Measurements from ENCODE around the gene NLRC5. TPM values are rescaled to one million over a fixed set of nuclear protein-coding genes. Genes with fewer than 3 reads are reported as not detected.

The NLRC5 gene
- total RNA-seq, 3 donors from 2014 or later = 18.4 to 34.4 (median 24.1) TPM

GRCh38 chr16:56994311-56994710, 5.0 kb downstream of the NLRC5 start:
- H3K4me3 ChIP-seq = no peak overlapping the region
- no peaks in the 10 kb centered on the region for H3K36me3 ChIP-seq
- intact Hi-C loops (cut with DNase I; ENCODE audit: low total_unique reads) = no loop called here
- no peak for DNase-seq (ENCODE audit: low spot score in 2 of 2)
- H3K27me3 ChIP-seq = no peaks in the 10 kb centered on the region
- no peak for TF ChIP-seq POLR2AphosphoS5 (IDR thresholded peaks at IDR 0.05)
- no peak for TF ChIP-seq POLR2A (IDR thresholded peaks at IDR 0.05)
- TF ChIP-seq, protein P1, sequence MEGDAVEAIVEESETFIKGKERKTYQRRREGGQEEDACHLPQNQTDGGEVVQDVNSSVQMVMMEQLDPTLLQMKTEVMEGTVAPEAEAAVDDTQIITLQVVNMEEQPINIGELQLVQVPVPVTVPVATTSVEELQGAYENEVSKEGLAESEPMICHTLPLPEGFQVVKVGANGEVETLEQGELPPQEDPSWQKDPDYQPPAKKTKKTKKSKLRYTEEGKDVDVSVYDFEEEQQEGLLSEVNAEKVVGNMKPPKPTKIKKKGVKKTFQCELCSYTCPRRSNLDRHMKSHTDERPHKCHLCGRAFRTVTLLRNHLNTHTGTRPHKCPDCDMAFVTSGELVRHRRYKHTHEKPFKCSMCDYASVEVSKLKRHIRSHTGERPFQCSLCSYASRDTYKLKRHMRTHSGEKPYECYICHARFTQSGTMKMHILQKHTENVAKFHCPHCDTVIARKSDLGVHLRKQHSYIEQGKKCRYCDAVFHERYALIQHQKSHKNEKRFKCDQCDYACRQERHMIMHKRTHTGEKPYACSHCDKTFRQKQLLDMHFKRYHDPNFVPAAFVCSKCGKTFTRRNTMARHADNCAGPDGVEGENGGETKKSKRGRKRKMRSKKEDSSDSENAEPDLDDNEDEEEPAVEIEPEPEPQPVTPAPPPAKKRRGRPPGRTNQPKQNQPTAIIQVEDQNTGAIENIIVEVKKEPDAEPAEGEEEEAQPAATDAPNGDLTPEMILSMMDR (IDR thresholded peaks at IDR 0.05) = no peak
- no peak overlapping the region for H3K27ac ChIP-seq
- H3K4me1 ChIP-seq = peaks cover 0 to 5% of the 10 kb centered on the region in 2 donors
- H3K9me3 ChIP-seq = no peaks in the 10 kb centered on the region

DNA sequence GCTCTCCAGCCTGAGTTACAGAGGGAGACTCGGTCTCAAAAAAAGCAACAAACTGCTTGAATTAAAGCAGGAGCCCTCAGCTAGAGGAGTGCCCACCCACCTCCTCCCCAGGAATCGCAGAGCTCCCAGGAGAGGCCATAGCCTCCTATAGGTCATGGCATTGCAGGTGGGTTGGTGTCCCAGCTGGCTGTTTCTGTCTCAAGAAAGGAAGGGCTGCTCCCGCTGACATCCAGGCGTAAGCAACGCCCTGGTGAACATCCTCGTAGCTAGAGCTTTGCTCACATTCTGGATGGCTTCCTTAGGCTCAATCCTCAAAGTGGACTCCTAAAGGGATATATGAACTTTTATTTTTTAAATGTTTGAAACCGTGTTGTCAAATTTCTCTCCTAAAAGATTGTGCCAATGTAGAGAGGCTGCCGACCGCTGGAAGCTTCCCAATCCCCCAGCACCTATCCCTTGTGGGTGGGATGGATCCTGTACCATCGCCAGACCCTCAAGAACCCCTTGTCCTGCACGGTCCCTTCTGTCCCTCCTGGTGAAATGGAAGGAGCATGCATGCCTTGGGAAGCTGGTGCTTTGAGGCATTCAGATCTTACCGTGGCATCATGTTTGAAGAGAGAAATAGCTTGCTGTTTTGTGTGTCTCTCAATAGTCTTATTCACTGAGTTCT, 5.9 kb downstream of the NLRC5 start:
- Histone ChIP-seq H3K4me3 (no peak overlapping the region), H3K36me3 (no peaks in the 10 kb centered on the region), H3K27me3 (no peaks in the 10 kb centered on the region), H3K27ac (no peak overlapping the region), H3K9me3 (no peaks in the 10 kb centered on the region), H3K4me1 (peaks cover 0 to 2% of the 10 kb centered on the region in 2 donors)
- intact Hi-C loops (cut with DNase I; ENCODE audit: low total_unique reads) = no loop called here
- no peak for TF ChIP-seq POLR2A (IDR thresholded peaks at IDR 0.05)
- TF ChIP-seq POLR2AphosphoS5 (IDR thresholded peaks at IDR 0.05) = no peak
- TF ChIP-seq, protein P1 (IDR thresholded peaks at IDR 0.05) = no peak
- DNase-seq (ENCODE audit: low spot score in 2 of 2) = no peak

GRCh38 chr16:56997264-56997663, 7.9 kb downstream of the NLRC5 start:
- TF ChIP-seq POLR2AphosphoS5 (IDR thresholded peaks at IDR 0.05) = no peak
- TF ChIP-seq POLR2A (IDR thresholded peaks at IDR 0.05) = no peak
- TF ChIP-seq, protein P1 (IDR thresholded peaks at IDR 0.05) = no peak
- no peaks in the 10 kb centered on the region for H3K4me1 ChIP-seq
- DNase-seq (ENCODE audit: low spot score in 2 of 2) = no peak
- H3K4me3 ChIP-seq = no peak overlapping the region
- no peaks in the 10 kb centered on the region for H3K9me3 ChIP-seq
- intact Hi-C loops (cut with DNase I; ENCODE audit: low total_unique reads) = no loop called here
- no peaks in the 10 kb centered on the region for H3K27me3 ChIP-seq
- H3K36me3 ChIP-seq = no peaks in the 10 kb centered on the region
- H3K27ac ChIP-seq = no peak overlapping the region

DNA sequence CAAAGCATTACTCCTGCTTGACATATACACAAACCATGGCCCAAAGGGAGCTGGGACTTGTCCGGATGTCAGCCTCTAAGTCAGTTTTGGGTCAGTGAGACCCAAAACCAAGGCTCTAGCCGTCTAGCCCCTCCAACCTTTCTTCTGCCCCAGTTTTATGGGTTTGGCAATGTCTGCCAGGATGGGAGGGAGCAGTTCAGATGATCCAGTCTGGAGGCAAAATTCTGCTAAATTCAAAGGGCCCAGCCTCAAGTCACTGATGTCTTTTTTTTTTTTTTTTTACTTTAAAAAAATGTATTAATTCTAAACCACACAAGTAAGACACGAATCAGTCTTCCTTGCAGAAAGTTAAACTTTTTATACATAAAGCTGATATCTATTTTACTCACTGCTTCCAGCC, 8.6 kb downstream of the NLRC5 start:
- H3K4me3 ChIP-seq = no peak overlapping the region
- no peaks in the 10 kb centered on the region for H3K36me3 ChIP-seq
- no peaks in the 10 kb centered on the region for H3K27me3 ChIP-seq
- H3K4me1 ChIP-seq = no peaks in the 10 kb centered on the region
- peak overlapping the region in 1 of 2 donors; percentile 28 for H3K27ac ChIP-seq
- intact Hi-C loops (cut with DNase I; ENCODE audit: low total_unique reads) = no loop called here
- H3K9me3 ChIP-seq = no peaks in the 10 kb centered on the region
- no peak for DNase-seq (ENCODE audit: low spot score in 2 of 2)
- TF ChIP-seq, protein P1 (IDR thresholded peaks at IDR 0.05) = no peak
- TF ChIP-seq POLR2AphosphoS5 (IDR thresholded peaks at IDR 0.05) (no peak), POLR2A (IDR thresholded peaks at IDR 0.05) (no peak)

DNA sequence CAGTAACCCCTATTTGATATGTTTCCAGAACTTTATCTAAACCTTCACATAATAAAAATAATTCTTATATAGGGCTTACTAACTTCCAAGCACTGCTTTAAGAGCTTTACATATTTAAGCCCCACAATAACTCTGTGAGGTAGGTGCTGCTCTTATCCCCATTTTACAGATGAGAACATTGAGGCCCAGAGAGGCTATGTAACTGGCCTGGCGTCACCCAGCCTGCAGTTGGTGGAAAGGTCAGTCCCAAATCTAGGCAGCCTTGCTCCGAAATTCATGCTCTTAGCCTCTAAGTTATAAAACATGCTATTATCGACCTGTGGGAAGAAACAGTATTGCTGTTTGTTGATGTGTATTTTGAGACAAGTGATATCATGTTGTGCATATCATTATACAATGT, 9.0 kb downstream of the NLRC5 start:
- Histone ChIP-seq H3K27ac (peak overlapping the region; percentile 68 to 86), H3K4me1 (no peaks in the 10 kb centered on the region), H3K4me3 (no peak overlapping the region), H3K27me3 (no peaks in the 10 kb centered on the region), H3K9me3 (no peaks in the 10 kb centered on the region), H3K36me3 (no peaks in the 10 kb centered on the region)
- TF ChIP-seq POLR2A (IDR thresholded peaks at IDR 0.05) (no peak), POLR2AphosphoS5 (IDR thresholded peaks at IDR 0.05) (no peak)
- TF ChIP-seq, protein P1 (IDR thresholded peaks at IDR 0.05) = no peak
- DNase-seq (ENCODE audit: low spot score in 2 of 2) = no peak
- intact Hi-C loops (cut with DNase I; ENCODE audit: low total_unique reads) = no loop called here
